EH (cell line): ENCODE results near the gene EDIL3.
"Not testable (repeated sequence)": the region's sequence is repeated elsewhere in the genome, so short reads cannot be mapped to it uniquely, and the experiment has no call there.

Experiments
- DNase-seq: peaks from one replicate; pipeline ENCODE4 v3.0.0-alpha.2; 2015; ENCODE audit warnings: low read depth

EDIL3 gene

GRCh38 chr5:84168841-84169240, 215.8 kb downstream of the EDIL3 start:
- no peak for DNase-seq

- no peak for DNase-seq
Observed at GRCh38 chr5:84163671-84164070, 221.0 kb downstream of the EDIL3 start.

DNA sequence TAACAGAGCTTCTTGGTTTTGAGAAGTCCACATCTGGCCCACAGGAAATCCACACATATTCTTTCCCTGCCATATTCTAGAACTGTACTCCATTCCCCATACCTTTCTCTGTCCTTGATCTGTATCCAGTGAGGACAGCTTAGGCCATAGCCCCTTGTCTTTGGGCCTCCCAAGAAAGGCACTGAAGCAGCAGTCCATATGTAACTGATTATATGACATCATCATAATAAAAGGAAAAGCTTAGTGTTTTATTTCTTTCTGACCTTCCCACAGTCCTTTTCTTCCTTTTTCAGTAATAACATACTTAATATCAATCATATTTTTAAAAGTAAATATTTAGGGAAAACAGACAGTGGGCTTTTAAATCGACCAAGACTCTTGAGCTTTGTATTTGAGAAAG, 222.0 kb downstream of the EDIL3 start:
- DNase-seq: no peak

- DNase-seq: not testable (repeated sequence)
Observed at GRCh38 chr5:84160650-84161049, 224.0 kb downstream of the EDIL3 start.

GRCh38 chr5:84149094-84149493, 235.6 kb downstream of the EDIL3 start:
- no peak for DNase-seq

DNA sequence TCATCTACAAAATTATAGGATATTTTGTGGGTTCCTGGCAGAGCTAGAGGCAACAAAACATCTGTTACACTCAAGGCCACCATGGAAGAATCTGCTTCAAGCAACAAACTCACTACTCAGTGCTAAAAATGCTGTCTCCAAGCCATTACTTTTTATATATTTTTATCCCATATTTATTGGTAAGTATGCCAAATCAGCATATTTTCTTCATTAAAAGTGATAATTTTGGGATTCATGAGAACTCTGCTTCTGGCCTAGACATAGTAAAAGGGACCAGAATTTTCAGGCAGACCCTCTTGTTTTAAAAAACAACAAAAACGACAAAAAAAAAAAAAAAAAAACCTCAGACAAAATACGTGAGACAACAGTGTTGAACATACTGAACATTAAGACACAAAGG, 236.0 kb downstream of the EDIL3 start:
- no peak for DNase-seq

- DNase-seq: no peak
Observed at GRCh38 chr5:84137541-84137940, 247.1 kb downstream of the EDIL3 start.

DNA sequence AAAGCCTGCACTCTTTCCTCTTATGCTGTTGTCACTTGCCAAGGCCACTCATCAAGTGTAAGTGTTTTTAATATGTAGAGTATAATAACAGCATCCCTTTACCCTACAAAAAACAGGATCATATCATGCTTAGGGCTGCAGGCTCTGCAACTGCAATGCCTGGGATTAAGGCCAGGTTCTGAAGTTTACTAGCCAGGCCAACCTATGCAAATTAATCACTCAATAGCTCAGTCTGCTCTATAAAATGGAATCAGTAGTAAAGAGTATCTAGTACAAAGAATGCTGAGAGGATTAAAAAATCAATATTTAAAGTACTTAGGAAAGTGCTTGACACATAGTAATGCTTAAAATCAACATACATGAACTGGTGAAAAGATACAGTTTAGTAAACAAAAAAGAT, 253.3 kb downstream of the EDIL3 start:
- no peak for DNase-seq

- no peak for DNase-seq
Observed at GRCh38 chr5:84130006-84130580, 254.6 kb downstream of the EDIL3 start.

GRCh38 chr5:84125216-84125615, 259.5 kb downstream of the EDIL3 start:
- DNase-seq: no peak

DNA sequence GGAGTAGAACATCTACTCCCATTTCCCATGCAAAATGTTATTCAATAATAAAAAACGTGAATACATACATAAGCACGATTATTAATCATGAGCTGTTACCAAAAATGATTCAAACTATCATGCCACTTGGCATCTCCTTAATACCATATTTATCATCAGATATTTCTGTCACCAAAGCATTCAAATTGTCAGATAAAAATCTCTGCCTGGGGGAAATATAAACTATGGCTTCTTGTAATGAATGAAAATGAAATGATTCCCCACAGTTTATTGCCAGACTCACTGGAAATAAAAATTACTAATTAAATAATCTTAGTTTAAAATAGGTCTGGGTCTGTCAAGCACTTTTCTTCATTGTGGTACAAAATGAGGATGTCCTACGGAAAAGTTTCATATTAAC, 265.4 kb downstream of the EDIL3 start:
- no peak for DNase-seq

- DNase-seq: no peak
Observed at GRCh38 chr5:84118551-84118950, 266.1 kb downstream of the EDIL3 start.

DNA sequence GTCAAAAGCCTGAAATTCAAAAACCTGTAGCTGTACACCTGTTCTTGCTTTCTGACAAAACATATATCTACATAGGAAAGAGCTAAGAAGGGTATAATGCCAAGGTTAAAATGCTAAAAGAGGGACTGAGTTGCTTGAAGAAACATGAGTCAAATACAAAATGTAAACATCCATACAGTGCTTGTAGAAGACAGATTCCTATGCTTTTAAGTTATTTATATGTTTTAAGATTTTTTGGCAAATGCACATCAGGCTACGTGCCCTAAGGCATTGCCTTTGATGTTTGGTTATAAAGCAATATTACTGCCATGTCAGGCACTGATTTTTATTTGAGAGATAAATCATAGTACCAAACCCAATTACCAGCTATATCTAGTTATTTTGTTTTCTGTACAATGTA, 269.0 kb downstream of the EDIL3 start:
- no peak for DNase-seq

DNA sequence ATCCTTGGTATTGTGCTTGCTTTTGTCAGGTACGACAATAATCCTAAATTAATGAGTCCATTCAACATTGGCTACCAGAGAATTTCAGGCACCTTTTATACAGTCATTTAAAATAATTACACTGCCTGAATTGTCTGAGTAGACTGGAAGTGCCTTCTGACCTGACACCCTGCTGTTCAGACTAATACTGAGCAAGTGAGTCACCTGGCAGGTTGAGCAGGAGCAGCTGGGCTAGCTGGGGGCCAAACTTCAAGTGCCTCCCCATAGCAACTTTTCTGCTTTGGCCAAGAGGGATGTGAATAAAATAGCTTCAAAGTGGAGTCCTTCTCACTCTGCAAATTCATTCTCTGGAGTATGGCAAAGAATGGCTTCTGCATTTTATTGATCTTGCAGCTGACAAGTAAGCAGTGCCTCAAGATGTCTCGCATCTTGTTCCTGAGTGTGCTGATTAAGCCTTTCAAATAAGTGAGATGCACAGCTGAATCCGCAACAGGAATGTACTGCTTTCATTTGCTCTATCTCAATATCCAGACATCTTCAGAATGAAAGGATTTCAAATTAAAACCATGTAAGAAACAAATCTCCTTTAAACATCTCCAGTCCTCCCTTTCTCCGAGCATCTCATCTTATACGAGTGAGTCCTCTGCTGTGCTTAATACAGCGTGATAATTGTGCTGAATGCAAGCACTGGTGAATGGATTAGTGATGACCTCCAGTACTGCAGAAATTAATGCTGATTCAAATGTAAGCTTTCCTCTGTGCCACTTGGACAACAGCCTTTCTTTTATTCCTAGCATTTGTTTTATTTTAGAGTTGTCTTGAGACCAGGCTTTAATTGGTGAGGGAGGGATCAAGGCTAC, 271.2 kb downstream of the EDIL3 start:
- DNase-seq: peak; percentile 6

DNA sequence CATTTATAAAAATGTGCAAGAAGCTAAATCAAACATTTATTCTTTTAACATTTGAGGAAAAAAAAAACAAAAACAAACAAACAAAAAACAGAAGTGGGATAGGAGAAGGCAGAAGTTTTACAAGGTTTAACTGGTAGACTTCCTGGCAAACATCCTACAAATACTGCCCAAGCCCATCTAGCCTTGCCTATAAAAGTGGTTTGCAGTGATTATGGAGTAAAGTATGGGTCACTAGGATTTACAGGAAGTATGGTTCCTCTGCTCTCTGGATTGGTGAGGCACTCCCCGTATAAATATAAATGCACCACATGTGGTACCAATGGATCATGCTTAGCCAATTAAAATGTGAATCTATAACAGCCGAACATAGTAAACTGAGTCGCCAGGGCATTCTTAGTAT, 291.9 kb downstream of the EDIL3 start:
- DNase-seq: peak; percentile 15

GRCh38 chr5:84091127-84091799, 293.4 kb downstream of the EDIL3 start:
- DNase-seq: no peak

GRCh38 chr5:84088996-84089395, 295.7 kb downstream of the EDIL3 start:
- DNase-seq: peak; percentile 10

- DNase-seq: peak; percentile 8
Observed at GRCh38 chr5:84086511-84086910, 298.2 kb downstream of the EDIL3 start.

DNA sequence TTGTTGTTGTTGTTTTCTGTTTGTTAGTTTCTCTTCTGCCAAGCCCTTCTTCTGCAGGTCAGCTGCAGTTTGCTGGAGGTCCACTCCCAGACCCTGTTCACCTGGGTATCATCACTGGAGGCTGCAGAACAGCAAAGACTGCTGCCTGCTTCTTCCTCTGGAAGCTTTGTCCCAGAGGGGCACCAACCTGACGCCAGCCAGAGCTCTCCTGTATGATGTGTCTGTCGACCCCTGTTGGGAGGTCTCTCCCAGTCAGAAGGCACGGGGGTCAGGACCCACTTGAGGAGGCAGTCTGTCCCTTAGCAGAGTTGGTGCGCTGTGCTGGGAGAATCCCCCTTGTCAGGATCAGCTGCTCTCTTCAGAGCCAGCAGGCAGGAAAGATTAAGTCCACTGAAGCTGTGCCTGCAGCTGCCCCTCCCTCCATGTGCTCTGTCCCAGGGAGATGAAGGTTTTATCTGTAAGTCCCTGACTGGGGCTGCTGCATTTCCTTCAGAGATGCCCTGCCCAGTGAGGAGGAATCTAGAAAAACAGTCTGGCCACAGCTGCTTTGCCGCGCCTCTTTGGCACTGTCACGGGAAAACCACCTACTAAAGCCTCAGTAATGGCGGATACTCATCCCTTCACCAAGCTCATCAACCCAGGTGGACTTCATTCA, 299.2 kb downstream of the EDIL3 start:
- DNase-seq: no peak

DNA sequence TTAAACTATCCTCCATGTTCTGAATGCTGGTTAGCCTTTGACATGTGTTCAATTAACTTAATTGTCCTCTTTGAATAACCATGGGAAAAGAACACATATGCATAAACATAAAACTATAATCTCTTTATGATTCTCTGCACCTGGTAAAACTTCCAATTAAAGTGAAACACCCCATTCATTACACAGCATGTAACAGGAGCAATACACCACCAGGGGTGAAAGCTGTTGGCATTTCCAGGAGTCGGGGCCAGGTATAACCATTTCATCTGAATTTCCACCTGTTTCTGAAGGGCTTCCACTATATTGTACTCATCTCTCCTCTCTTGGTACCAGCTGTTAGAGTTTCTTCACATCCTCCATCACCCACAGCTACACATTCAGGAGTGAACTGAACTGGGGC, 303.8 kb downstream of the EDIL3 start:
- no peak for DNase-seq

DNA sequence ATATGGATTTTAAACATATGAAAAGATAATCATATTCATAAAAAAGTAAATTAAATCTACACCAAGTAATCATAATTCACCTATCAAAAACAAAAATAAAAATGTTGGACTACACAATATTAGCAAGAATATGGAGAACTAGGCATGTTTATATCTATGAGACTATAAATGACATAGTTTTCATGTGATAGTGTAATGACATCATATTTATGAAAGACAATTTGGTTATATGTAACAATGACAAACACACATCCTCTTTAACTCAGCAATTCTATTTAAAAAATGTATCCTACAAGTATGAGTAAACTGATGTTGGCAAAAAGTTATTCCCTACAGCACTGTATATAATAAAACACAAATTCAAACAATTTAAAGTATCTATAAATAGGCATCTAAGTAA, 312.3 kb downstream of the EDIL3 start:
- DNase-seq: no peak

- DNase-seq: no peak
Observed at GRCh38 chr5:84069608-84070179, 315.0 kb downstream of the EDIL3 start.
